GM23338 (cell line): Measurements from ENCODE around the gene LPP. TPM values are rescaled to one million over a fixed set of nuclear protein-coding genes. Genes with fewer than 3 reads are reported as not detected.
A peak's percentile ranks its signal among the peaks of the same experiment; 100 is the strongest.

Experiments
- ATAC-seq: fragments of 200-7000 bp; cut with Tn5 transposase; 3 replicates; pipeline ENCODE4 v1.9.1; 2020
- DNase-seq: peaks from one replicate; pipeline ENCODE4 v3.0.0-alpha.2; 2015; ENCODE audit warnings: low spot score
- H2AFZ ChIP-seq: fragments of 200-600 bp; sonication (generic); 2 replicates; pipeline ENCODE4 v1.8.0; 2016; ENCODE audit warnings: antibody characterized with exemption, mild to moderate bottlenecking, moderate library complexity
- H3F3A ChIP-seq: fragments of 200-600 bp; sonication (generic); replicated peaks from 2 replicates; pipeline ENCODE4 v1.8.0; 2017; ENCODE audit warnings: antibody characterized with exemption, mixed run types, low read depth
- H3K27ac ChIP-seq: fragments of 200-600 bp; sonication (generic); 2 replicates; pipeline ENCODE4 v1.6.1; 2016; ENCODE audit warnings: low read depth
- H3K27me3 ChIP-seq: fragments of 200-600 bp; sonication (generic); 2 replicates; pipeline ENCODE4 v1.8.0; 2016; ENCODE audit warnings: mild to moderate bottlenecking, mixed run types, moderate library complexity; ENCODE audit not compliant: insufficient read depth
- H3K36me3 ChIP-seq: fragments of 200-600 bp; sonication (generic); 2 replicates; pipeline ENCODE4 v1.8.0; 2016; ENCODE audit warnings: mild to moderate bottlenecking; ENCODE audit not compliant: insufficient read depth
- H3K4me1 ChIP-seq: fragments of 200-600 bp; sonication (generic); 2 replicates; pipeline ENCODE4 v1.8.0; 2016; ENCODE audit warnings: mild to moderate bottlenecking, moderate library complexity; ENCODE audit not compliant: insufficient read depth
- H3K4me2 ChIP-seq: fragments of 200-600 bp; sonication (generic); 2 replicates; pipeline ENCODE4 v1.7.1; 2017; ENCODE audit warnings: mixed run types
- H3K4me3 ChIP-seq: fragments of 200-600 bp; sonication (generic); 2 replicates; pipeline ENCODE4 v1.6.1; 2016; ENCODE audit warnings: mixed run types
- H3K79me2 ChIP-seq: fragments of 200-600 bp; sonication (generic); replicated peaks from 2 replicates; pipeline ENCODE4 v1.8.0; 2017; ENCODE audit warnings: mild to moderate bottlenecking; ENCODE audit not compliant: insufficient read depth
- H3K9me2 ChIP-seq: fragments of 200-600 bp; sonication (generic); 2 replicates; pipeline ENCODE4 v1.8.0; 2017; ENCODE audit not compliant: insufficient read depth
- H4K20me1 ChIP-seq: fragments of 200-600 bp; sonication (generic); replicated peaks from 2 replicates; pipeline ENCODE4 v1.8.0; 2017; ENCODE audit warnings: mild to moderate bottlenecking; ENCODE audit not compliant: insufficient read depth
- H3K27ac Mint-ChIP-seq: 2 replicates; pipeline ENCODE4 v1.8.0; 2020; ENCODE audit warnings: inconsistent platforms, mild to moderate bottlenecking, moderate library complexity, mixed read lengths
- H3K27me3 Mint-ChIP-seq: 3 replicates; pipeline ENCODE4 v1.8.0; 2022; ENCODE audit warnings: low read depth, mild to moderate bottlenecking, moderate library complexity, mixed read lengths, inconsistent platforms; ENCODE audit not compliant: insufficient read depth, poor library complexity
- H3K36me3 Mint-ChIP-seq: 3 replicates; pipeline ENCODE4 v1.8.0; 2021; ENCODE audit warnings: low read depth, mild to moderate bottlenecking, inconsistent platforms, moderate library complexity, mixed read lengths
- H3K4me1 Mint-ChIP-seq: 3 replicates; pipeline ENCODE4 v1.8.0; 2020; ENCODE audit warnings: mild to moderate bottlenecking, inconsistent platforms, mixed read lengths
- H3K4me3 Mint-ChIP-seq: 3 replicates; pipeline ENCODE4 v1.8.0; 2021; ENCODE audit warnings: moderate library complexity, mild to moderate bottlenecking, inconsistent platforms, mixed read lengths
- H3K9me3 Mint-ChIP-seq: 3 replicates; pipeline ENCODE4 v1.8.0; 2020; ENCODE audit warnings: moderate library complexity, mild to moderate bottlenecking, inconsistent platforms, mixed read lengths
- CREB1 ChIP-seq: fragments of 250-450 bp; sonication (Bioruptor Pico); IDR thresholded peaks from 2 replicates; pipeline ENCODE4 v1.5.0; 2020; ENCODE audit warnings: low read depth, mild to moderate bottlenecking, moderate library complexity
- ETS1 ChIP-seq: IDR thresholded peaks from 2 replicates; pipeline ENCODE4 v1.6.1; 2016; ENCODE audit warnings: antibody characterized with exemption
- EZH2 ChIP-seq: fragments of 200-600 bp; sonication (generic); IDR thresholded peaks from one replicate; pipeline ENCODE4 v1.8.0; 2017; ENCODE audit warnings: antibody characterized with exemption, mild to moderate bottlenecking, low read depth; ENCODE audit not compliant: unreplicated experiment
- EZH2phosphoT487 ChIP-seq: fragments of 200-600 bp; sonication (generic); IDR thresholded peaks from one replicate; pipeline ENCODE4 v1.8.1; 2018; ENCODE audit warnings: antibody characterized with exemption; ENCODE audit not compliant: unreplicated experiment
- JUNB ChIP-seq: IDR thresholded peaks from one replicate; pipeline ENCODE4 v1.6.1; 2016; ENCODE audit warnings: antibody characterized with exemption; ENCODE audit not compliant: unreplicated experiment
- NANOG ChIP-seq: IDR thresholded peaks from 2 replicates; pipeline ENCODE4 v1.6.1; 2016; ENCODE audit warnings: antibody characterized with exemption, borderline replicate concordance
- POLR2AphosphoS5 ChIP-seq: IDR thresholded peaks from 2 replicates; pipeline ENCODE4 v1.6.1; 2016; ENCODE audit warnings: antibody characterized with exemption, low read depth
- REST ChIP-seq: IDR thresholded peaks from one replicate; pipeline ENCODE4 v1.6.1; 2018; ENCODE audit warnings: antibody characterized with exemption; ENCODE audit not compliant: unreplicated experiment
- STAT1 ChIP-seq: IDR thresholded peaks from one replicate; pipeline ENCODE4 v1.6.1; 2016; ENCODE audit warnings: antibody characterized with exemption; ENCODE audit not compliant: unreplicated experiment
- ZNF114 ChIP-seq: fragments of 250-450 bp; sonication (Bioruptor Pico); IDR thresholded peaks from 2 replicates; pipeline ENCODE4 v1.5.0; 2020; ENCODE audit warnings: mild to moderate bottlenecking, moderate library complexity
- ZNF462 ChIP-seq: fragments of 250-450 bp; sonication (Bioruptor Pico); IDR thresholded peaks from 2 replicates; pipeline ENCODE4 v1.5.0; 2020; ENCODE audit warnings: mild to moderate bottlenecking, moderate library complexity
- polyA plus RNA-seq: library from polyadenylated mRNA; unstranded; fragments of >200 nt; fragmentation: Nextera tagmentation; extraction: Ambion mirVana; gene quantifications from 2 replicates; pipeline ENCODE4 v1.2.1, GENCODE V29; 2016
- total RNA-seq: library from RNA; depleted of rRNA; stranded (reverse); fragments of >200 nt; shearing (Covaris generic); gene quantifications from 2 replicates; pipeline ENCODE4 v1.2.3, GENCODE V29; 2014

LPP gene
- total and polyA plus RNA-seq, 2 experiments from 2014 or later: 23.0 to 35.2 TPM

GRCh38 chr3:188168648-188169047 is 14.7 kb downstream of the LPP start (continued):
- TF ChIP-seq REST: no peak
- TF ChIP-seq ETS1: no peak
- no peak for TF ChIP-seq STAT1
- TF ChIP-seq EZH2: no peak
- TF ChIP-seq POLR2AphosphoS5: no peak
- no peak for TF ChIP-seq CREB1

- ATAC-seq: peak; percentile 34; the same call in 1 of the 3 replicates
- Histone ChIP-seq H3K9me2 (no peaks in the 10 kb centered on the region), H3K27ac (no peak overlapping the region), H3F3A (no peaks in the 10 kb centered on the region), H3K79me2 (peaks cover 88% of the 10 kb centered on the region), H3K4me1 (peaks cover 13% of the 10 kb centered on the region), H3K4me3 (no peak overlapping the region), H3K4me2 (no peak overlapping the region), H3K36me3 (0 out of 2 replicates have a peak, but pooled peaks cover 4% of the 10 kb centered on the region), H3K27me3 (no peaks in the 10 kb centered on the region), H2AFZ (no peak overlapping the region), H4K20me1 (peaks cover 4% of the 10 kb centered on the region; the same call in 1 of the 2 replicates)
- TF ChIP-seq EZH2 (no peak), POLR2AphosphoS5 (no peak), JUNB (no peak), ZNF462 (no peak), NANOG (no peak), ZNF114 (CRISPR knock-in tag) (no peak), EZH2phosphoT487 (no peak), STAT1 (no peak)
- Mint-ChIP-seq H3K4me1 (peaks cover 37% of the 10 kb centered on the region), H3K36me3 (no peaks in the 10 kb centered on the region), H3K27ac (peak overlapping the region; percentile 19), H3K27me3 (peaks cover 3% of the 10 kb centered on the region), H3K4me3 (no peak overlapping the region), H3K9me3 (no peaks in the 10 kb centered on the region)
- no peak for DNase-seq
Observed at GRCh38 chr3:188169830-188170455, 16.0 kb downstream of the LPP start.
